ENCODE results near the gene ULBP1.
"Not testable (repeated sequence)": the region's sequence is repeated elsewhere in the genome, so short reads cannot be mapped to it uniquely, and the experiment has no call there.

The ULBP1 gene

DNA sequence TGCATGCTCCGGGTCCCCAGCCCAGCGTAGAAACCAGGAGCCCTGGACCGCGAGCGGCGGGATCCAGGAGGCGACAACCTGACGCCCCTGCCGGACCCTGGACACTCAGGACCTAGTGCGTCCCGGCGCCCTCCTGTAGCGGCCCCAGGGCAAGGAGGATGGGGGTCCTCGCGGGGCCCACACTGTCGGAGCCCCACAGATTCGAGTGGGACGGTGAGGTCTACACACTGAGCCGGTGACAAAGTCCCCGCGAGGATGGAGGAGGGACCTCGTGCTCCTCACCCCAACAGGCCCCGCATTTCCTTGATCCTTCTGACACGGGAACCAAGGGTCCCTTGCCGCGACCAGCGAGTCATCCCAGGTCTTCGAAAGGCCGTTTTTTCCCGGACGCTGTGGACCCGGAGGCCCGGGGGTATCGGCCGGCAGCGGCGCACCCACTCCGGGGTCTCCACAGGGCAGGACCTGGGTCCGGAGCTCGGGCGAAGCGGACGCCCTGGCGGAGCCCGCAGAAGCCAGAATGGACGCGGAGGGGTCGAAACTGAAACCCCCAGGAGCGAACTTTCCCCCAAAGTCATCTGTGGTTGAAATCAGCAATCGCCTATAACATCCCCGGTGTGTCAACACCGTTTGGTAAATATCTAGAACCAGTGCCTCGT is 9.3 kb upstream of the ULBP1 start:
- not testable (repeated sequence) for DNase-seq

DNA sequence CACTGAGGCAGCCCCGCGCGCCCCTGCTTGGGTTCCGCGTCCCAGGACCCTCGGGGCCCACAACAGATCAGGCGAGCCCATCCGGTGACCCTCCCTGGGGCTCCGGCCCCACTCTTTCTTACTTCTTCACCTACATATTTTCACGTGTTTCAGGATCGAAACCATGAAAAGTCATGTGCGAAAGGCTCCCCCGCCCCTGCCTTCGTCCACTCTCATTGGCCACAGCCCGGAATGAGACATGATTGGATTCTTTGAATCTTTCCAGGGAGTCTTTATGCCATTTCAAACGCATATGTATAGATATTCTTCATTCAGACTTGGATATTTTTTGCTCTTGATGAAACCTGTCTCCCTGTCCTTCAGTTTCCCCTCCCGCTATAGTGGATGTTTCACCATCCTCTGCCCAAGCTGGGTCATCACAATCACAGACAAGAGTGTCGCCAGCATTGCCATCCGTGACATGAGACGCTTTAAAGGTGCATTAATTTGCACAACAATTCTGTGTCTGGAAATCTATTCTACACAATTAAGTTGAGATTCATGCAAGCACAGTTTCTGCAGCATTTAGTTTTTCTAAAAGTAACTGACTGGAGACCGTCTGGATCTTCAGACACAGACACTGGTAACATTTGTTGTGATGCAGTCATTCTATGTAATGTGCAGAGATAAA is 8.6 kb upstream of the ULBP1 start:
- not testable (repeated sequence) for DNase-seq

DNA sequence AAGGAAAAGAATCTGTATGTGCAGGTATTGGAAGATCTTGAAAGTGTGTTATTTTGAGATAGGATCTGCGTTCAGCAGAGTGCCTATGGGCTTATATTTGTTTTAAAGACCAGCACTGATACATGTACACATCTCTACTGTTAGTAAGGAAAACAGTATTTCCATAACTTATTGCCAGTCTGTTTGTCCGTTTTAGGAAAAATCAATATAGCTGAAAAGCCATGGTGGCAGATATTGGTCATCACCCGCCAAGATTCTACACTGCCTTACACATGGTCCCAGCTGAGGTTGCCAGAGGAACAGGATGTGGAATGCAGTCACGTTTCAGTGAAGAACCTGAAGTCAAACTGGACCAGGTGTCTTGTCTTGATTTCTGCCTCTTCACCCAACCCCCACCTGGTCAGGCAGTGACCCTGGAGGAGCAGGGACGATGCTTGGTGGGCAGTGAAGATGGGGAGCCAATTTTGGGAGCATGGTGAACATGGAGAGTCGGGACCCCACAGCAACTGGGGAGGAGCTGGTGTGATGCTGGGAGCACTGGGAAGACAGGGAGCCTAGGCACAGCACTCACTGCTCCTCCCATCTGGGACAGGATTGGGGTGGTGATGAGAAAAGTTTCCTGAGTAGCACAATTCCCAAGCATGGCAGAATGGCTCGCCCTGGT is 8.0 kb upstream of the ULBP1 start:
- not testable (repeated sequence) for DNase-seq

DNA sequence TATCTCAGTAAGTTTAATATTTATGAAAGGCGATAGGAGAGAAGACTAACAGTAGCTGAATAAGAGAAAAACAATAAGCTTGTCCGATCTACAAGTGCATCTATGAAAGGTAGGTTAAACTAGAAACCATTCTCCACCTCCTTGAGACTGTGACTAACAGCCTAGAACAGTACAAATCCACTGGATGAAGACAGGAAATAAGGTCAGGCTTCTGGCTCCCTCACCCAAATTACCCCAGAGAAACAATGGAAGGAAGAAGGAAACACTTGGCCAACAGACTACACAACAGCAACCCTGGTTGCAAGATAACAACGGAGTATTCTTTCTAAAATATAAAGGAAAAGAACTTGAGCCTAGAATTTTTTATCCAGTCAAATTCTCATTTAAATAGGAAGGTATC is 5.6 kb upstream of the ULBP1 start:
- DNase-seq: not testable (repeated sequence)

GRCh38 chr6:149959806-149960205 is 3.9 kb upstream of the ULBP1 start:
- not testable (repeated sequence) for DNase-seq

GRCh38 chr6:149960488-149960887 is 3.3 kb upstream of the ULBP1 start:
- no peak for DNase-seq

DNA sequence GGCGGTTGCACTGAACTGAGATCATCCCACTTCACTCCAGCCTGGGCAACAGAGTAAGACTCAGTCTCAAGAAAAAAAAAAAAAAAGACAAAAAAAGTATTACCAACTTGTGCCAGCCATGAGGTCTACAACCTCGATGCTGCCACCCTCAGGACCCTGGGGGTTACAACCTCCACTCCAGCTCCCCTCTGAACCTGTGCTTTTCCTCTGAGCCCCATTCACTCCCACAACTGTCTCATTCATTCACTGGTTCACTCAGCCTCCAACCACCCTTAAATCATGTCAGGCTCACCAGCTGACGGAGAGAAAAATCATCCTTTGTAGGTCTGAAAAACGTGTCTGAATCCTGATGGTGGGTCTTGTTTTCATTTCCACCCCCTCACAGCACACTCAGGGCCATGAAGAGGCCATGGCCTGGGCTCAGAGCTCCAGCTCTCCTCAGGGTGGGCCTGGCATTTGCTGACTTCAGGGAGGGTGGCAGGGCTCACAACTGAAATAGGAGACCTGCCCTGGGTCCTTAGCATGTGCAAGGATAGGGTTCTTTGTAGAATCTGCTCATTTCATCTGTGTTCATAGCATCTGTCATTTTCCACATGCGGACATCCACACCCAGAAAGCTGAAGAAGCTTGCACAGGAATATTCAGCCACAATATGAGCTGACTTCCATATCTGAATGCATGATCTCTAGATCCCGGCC is 1.9 kb upstream of the ULBP1 start:
- DNase-seq: peak; percentile 30

- no peak for DNase-seq
Measured at GRCh38 chr6:149962461-149963211, 1.1 kb upstream of the ULBP1 start.

GRCh38 chr6:149963212-149963461 is 606 bp upstream of the ULBP1 start:
- peak; percentile 37 for DNase-seq

DNA sequence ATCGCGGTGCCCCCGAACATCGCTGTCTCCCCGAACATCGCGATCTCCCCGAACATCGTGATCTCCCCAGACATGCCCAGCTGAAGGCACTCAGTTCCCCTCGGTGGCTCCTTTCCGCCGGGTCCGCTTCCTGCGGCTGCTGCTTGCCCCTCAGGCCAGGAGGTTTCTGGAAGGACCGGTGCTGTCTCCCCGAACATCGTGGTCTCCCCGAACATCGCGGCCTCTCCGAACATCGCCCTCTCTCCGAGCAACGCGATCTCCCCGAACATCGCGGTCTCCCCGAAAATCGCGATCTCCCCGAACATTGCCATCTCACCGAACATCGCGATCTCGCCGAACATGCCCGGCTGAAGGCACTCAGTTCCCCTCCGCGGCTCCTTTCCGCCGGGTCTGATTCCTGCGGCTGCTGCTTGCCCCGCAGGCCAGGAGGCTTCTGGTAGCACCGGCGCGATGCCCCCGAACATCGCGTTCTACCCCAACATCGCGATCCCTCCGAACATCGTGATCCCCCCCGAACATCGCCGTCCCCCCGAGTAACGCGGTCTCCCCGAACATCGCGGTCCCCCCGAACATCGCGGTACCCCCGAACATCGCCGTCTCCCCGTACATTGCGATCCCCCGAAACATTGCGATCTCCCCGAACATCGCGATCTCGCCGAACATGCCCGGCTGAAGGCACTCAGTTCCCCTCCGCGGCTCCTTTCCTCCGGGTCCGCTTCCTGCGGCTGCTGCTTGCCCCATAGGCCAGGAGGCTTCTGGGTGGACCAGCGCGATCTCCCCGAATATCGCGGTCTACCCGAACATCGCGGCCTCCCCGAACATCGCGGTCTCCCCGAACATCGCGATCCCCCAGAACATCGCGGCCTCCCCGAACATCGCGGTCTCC is 808 bp downstream of the ULBP1 start:
- peak; percentile 30 for DNase-seq

DNA sequence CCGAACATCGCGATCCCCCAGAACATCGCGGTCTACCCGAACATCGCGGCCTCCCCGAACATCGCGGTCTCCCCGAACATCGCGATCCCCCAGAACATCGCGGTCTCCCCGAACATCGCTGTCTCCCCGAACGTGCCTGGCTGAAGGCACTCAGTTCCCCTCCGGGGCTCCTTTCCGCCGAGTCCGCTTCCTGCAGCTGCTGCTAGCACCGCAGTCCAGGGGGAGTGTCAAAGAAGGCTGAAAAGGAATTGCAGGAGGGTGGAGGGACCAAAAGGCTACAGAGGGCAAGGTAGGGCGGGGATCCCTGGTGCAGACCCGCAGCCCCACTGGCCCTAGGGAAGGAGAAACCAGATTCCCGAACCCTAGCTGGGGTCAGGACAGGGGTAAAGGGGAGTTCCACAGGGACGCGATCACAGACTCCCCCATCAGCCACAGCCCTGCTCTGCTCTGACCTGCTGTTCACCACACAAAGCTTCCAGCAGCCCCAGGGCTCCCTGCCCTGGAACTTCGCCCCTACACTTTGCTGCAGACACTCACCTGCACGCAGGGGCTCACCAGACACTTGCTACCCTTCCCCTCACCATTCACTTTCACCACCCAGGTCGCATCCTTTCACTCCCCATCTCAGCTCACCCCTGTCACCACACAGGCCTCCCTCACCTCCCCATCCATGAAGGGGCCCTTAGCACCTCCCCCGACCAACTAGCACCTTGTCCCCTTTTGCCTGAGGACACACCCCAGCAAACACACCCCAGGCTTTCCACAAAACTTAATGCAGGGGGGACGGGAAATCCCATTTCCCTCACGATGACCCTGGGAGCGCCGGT is 1.7 kb downstream of the ULBP1 start:
- peak; percentile 28 for DNase-seq

DNA sequence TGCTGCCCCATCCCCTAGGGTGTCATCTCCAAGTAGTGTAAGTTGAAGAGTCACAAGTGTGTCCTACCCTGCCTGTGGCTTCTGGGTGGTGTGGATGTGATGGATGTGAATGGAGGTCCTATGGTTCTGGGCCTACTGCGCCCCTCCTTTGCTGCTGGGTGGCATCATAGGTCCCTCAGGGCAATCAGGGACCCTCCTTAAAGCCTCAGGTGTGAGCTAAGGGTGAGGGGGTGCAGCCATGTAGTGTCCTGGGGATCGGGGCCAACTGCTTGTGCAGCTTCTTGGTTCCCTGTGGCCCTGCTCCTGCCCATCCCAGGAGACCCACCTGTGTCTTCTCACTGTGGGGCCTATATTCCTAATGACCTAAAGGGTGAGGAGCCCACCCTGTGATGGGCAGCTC is 2.6 kb downstream of the ULBP1 start:
- DNase-seq: not testable (repeated sequence)

- no peak for DNase-seq
Measured at GRCh38 chr6:149967591-149967990, 3.8 kb downstream of the ULBP1 start.

DNA sequence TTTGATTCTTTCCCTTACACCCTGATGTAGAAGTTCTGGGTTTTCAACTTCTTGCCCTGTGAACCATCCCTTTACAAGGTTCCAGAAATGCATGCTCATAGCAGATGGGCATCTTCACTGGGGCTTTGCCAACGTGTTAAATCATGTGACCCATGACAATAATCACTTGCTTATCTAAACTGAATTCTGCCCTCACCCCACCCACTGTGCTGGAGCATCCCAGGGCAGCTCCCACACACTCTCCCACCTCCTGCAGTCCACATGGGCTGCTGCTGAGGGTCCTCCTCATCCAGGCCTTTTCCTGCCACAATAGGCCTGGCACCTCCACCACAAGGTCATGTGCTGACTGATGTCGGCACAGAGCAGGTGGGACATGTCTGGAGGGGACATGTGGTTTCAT is 4.3 kb downstream of the ULBP1 start:
- not testable (repeated sequence) for DNase-seq

GRCh38 chr6:149968909-149969308 is 5.2 kb downstream of the ULBP1 start:
- not testable (repeated sequence) for DNase-seq

DNA sequence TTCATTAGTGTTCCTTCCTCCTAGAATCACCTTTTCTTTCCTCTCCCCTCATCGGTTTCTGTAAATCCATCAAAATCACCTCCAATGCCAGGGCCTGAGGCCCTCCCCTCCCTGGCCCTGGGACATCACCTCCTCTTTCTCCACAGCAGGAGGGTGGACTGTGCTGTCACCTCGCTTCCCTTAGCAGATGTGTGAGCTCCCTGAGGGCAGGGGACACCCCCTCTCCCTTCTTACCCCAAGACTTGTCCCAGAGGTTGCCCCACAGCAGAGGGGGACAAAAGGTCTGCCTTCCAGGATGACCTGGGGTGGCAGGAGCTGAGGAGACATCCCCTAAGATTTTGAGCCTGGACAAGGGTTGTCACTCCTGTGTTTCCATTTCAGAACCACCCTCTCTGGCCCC is 5.9 kb downstream of the ULBP1 start:
- DNase-seq: no peak

DNA sequence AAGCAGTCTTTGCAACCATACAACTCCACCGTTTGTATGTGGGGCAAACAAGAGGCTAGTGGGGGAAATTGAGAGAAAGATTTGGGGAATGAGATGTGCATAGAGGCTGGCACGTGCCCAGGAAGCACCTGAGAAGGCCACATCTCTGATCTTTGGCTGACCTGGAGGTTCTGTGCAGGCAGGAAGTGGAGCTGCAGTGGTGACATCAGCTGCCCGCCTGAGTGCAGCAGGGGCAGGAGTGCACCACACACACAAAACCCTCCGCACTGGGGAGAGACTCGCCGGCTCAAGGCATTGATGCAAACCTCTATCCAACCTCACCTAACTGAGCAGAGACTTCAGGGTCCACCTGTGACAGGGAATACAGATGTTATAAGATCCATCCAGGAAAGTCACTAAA is 10.7 kb downstream of the ULBP1 start:
- not testable (repeated sequence) for DNase-seq

GRCh38 chr6:149974825-149975224 is 11.1 kb downstream of the ULBP1 start:
- no peak for DNase-seq

DNA sequence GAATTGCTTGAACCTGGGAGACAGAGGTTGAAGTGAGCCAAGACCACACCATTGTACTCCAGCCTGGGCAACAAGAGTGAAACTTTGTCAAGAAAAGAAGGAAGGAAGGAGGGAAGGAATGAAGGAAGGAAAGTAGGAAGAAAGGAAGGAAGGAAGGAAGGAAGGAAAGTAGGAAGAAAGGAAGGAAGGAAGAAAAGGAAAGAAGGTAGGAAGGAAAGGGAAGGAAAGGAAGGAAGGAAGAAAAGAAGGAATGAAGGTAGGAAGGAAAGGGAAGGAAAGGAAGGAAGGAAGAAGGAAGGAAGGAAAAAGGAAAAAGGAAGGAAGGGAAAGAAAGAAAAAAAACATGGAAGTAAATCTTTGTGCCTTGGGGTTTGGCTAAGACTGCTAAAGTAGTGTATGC is 11.7 kb downstream of the ULBP1 start:
- DNase-seq: no peak

DNA sequence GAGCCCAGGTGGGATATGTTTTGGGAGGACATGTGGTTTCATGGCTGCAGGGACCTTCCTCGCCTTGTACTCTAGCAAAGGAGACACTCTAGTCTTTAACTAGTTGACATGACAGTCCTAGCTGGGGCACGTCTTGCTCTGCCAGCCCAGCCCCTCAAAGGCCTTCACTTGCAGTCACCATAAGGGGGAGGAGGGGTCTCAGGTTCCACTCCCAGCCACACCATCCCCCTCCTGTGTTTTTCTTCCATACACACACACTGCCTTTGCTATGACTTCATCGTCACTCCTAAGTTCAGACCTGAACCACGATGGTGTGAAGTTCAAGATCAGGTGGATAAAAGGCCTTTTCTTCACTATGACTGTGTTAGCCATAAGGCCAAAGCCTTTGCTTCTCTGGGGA is 13.5 kb downstream of the ULBP1 start:
- no peak for DNase-seq

DNA sequence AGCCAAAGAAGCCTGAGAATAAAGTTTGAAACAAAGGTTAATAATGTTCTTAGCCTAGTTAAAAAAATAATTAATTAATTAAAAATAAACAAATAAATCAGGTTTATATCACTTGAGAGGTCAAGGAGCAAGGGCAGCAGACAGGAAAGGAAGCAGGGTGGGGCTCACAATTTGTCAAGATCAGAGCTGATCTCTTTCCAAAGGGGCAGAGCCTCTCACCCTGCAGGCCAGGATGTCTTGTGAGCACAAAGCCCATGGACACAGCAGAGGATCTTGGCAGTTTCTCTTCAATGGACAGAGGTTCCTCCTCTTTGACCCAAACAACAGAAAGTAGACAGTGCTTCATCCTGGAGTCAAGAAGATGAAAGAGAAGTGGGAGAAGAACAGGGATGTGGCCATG is 14.9 kb downstream of the ULBP1 start:
- no peak for DNase-seq
